ENCODE measurements around the gene KCNJ15.

DNA sequence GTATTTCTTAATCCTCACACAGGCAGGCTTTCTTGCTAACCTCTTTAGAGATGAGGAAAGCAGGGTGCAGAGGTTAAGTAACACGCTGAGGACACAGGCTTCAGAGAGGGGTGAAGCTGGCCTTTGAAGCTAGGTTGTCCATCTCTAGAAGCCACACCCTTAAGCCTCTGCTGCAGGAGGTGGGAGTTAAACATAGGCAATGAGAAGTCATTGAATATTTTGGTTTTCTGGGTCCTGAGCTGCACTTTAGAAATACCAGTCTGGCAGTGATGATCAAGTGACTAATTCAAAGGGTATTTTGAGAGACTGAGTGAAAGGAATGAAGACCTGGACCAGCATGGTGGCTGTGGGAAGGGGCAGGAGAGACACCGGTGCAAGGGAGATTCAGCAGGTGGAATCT lies 9.9 kb downstream of the KCNJ15 start:
- TF ChIP-seq JUNB (IDR thresholded peaks at IDR 0.05) (no peak), EHF (CRISPR knock-in tag; IDR thresholded peaks at IDR 0.05) (no peak), BCL3 (IDR thresholded peaks at IDR 0.05) (no peak), POLR2AphosphoS2 (conservative IDR thresholded peaks at IDR 0.05; ENCODE audit: low read length) (no peak), FOSL2 (IDR thresholded peaks at IDR 0.05) (no peak), FOSL2 (CRISPR knock-in tag; IDR thresholded peaks at IDR 0.05) (no peak), RAD21 (conservative IDR thresholded peaks at IDR 0.05 in 1 of 2, IDR thresholded peaks at IDR 0.05 in 1 of 2) (no peak), EP300 (IDR thresholded peaks at IDR 0.05) (no peak), CBX2 (IDR thresholded peaks at IDR 0.05; ENCODE audit: borderline replicate concordance, low read depth) (no peak), REST (IDR thresholded peaks at IDR 0.05) (no peak), ZC3H11A (IDR thresholded peaks at IDR 0.05) (no peak), PHF8 (IDR thresholded peaks at IDR 0.05; ENCODE audit: borderline replicate concordance, low read depth) (no peak), BHLHE40 (IDR thresholded peaks at IDR 0.05; ENCODE audit: low read depth, low read length) (no peak)
- TF ChIP-seq, protein P1, sequence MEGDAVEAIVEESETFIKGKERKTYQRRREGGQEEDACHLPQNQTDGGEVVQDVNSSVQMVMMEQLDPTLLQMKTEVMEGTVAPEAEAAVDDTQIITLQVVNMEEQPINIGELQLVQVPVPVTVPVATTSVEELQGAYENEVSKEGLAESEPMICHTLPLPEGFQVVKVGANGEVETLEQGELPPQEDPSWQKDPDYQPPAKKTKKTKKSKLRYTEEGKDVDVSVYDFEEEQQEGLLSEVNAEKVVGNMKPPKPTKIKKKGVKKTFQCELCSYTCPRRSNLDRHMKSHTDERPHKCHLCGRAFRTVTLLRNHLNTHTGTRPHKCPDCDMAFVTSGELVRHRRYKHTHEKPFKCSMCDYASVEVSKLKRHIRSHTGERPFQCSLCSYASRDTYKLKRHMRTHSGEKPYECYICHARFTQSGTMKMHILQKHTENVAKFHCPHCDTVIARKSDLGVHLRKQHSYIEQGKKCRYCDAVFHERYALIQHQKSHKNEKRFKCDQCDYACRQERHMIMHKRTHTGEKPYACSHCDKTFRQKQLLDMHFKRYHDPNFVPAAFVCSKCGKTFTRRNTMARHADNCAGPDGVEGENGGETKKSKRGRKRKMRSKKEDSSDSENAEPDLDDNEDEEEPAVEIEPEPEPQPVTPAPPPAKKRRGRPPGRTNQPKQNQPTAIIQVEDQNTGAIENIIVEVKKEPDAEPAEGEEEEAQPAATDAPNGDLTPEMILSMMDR (IDR thresholded peaks at IDR 0.05): no peak
